A549 treated with AZD2906 at 1 μM for 4 hours (cell line): Measurements from ENCODE around the gene CACTIN. TPM values are rescaled to one million over a fixed set of nuclear protein-coding genes. Genes with fewer than 3 reads are reported as not detected.

Experiments used
- total RNA-seq: library from RNA; stranded (reverse); fragments of 200-300 nt; extraction: Qiagen RNA extraction; gene quantifications from 5 replicates; pipeline ENCODE4 v1.2.3, GENCODE V29; 2022

Gene CACTIN
- 11.5 to 18.5 TPM (median 17.9 TPM) in 5 replicates for total RNA-seq

DNA sequence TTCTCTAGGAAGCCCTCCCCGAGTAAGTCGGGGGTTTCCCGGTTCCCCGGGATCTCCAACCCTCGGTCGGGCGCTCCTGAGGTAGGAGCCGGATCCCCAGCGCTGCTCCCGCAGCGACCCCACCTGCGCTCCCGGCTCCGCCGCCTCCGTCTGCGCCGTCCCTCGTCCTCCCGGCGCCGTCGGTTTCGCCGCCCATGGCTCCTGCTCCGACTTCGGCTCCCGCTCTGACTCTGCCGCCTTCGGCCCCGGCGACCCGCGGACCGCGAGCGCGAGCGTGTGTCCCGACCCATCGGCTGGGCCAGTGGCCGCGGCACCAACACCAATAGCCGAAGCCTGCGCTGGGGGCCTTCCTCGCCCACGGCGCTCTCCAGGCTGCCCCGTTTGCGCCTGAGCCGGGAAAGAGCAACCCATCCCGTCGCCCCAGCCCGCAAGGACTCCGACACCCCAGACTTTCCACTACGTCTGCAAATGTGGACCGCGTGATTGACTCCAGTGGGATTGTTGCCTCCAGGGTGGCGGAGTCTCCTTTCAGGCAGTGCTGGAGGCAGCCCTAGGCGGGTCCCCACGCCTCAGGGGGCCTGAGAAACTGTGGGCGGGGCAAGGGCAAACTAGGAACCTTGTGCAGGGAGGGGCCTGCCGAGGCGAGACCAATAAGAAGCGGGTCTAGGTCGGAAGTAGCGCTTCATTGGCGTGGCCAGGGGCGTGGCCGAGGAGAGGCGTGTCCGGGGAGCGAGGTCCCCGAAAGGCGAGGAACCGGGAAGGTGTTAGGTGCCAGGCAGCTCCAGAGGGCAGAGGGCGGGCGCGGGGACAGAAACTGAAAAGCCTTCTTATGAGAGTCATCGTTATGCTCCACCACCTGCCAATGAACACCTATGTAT lies at the start of gene CACTIN:
TSS of gene CACTIN (minus strand) at position 318 of the 878 bp plus-strand sequence. CDS start at position 290, 28 bp downstream.

DNA sequence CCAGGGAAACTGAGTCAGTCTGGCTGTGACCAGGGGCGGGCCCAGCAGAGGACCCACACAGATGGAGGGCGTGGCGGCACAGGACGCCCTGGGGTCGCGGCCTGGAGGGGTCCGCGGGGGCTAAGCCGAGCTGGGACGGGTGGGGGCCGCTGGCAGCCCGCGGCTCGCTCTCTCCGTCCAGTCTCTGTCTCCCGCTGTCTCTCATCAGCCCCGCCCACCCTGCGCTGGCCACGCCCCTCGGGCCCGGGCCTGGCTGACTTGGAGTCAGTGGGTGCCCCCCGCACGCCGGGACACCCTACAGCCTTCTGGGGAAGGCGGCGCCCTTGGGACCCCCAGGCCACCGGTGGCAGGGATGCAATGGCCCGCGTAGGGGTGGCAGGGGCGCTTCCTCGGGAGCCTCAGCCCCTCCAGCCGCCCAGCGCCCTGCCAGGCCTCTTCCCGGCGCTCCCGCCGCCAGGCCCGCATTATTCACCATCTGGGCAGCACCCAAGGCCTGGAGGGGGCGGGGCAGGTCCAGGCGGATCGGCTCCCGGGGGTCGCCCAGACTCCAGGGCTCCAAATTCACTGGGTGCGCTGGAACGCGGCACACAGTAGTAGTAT lies 19.8 kb downstream of the CACTIN start, which contains the start of gene TBXA2R:
TSS of gene TBXA2R (minus strand) at position 186 of the 600 bp plus-strand sequence. CDS start 6,241 bp downstream, outside the sequence.

DNA sequence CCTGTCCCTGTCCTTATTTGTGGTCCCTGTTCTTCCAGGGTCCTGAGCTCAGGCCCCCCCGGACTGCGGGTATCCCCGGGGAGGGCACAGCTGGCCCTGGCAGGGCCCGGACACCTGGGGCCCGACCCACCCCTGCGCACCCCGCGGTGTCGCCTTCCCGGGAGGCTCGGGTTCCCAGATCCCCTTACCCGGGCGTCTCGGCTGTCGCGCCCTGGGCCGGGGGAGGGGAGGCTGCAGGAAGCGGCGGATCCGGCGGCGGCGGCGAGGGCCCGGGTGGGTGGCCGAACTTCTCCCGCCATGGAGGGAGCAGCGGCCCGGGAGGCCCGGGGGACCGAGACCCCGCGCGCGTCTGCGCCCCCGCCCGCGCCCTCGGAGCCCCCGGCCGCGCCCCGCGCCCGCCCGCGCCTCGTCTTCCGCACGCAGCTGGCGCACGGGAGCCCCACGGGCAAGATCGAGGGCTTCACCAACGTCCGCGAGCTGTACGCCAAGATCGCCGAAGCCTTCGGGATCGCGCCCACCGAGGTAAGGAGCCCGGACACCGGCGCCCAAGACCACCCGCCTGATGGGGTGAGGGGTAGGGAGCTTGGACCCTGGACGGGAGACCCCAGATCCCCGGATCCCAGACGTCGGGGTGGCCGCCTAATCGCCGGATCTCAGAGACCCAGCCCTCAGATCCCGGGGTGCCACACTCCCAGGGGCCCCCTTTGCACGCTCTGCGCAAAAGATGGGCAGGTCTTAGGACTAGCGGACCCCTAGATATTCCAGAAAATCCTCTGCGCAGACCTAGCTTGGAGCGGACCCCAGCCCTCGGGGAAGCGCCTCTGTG lies 41.1 kb downstream of the CACTIN start, which contains the start of gene GIPC3:
TSS of gene GIPC3 (plus strand) at position 178 of the 826 bp plus-strand sequence. CDS start at position 298, 120 bp downstream.

GRCh38 chr19:3572855-3573161 lies 53.8 kb downstream of the CACTIN start, which contains the start of gene HMG20B:
TSS of gene HMG20B (plus strand) at chr19:3572944. CDS start at chr19:3573310, 366 bp downstream.

Other genes with a start within 250 kb of the CACTIN start
- 0.80 to 1.1 TPM (median 0.97 TPM) in 5 replicates for gene SMIM24, start 146.3 kb downstream of the CACTIN start, total RNA-seq
- not detected in 5 replicates for gene SMIM44, start 143.3 kb downstream of the CACTIN start, total RNA-seq
- 11.8 to 19.7 TPM (median 18.2 TPM) in 5 replicates for gene DOHH, start 126.1 kb downstream of the CACTIN start, total RNA-seq
- 27.0 to 36.3 TPM (median 34.2 TPM) in 5 replicates for gene FZR1, start 120.5 kb downstream of the CACTIN start, total RNA-seq
- gene TEKTIP1, start 87.6 kb downstream of the CACTIN start, total RNA-seq = 0.16 to 0.21 TPM (median 0.20 TPM) in 3 of 5 replicates, not detected in the others
- gene MFSD12, start 69.2 kb downstream of the CACTIN start, total RNA-seq = 108 to 143 TPM (median 142 TPM) in 5 replicates
- 37.4 to 62.5 TPM (median 61.1 TPM) in 5 replicates for gene HMG20B, start 53.8 kb downstream of the CACTIN start, total RNA-seq
- 0.19 to 0.34 TPM (median 0.27 TPM) in 5 replicates for gene GIPC3, start 41.3 kb downstream of the CACTIN start, total RNA-seq
- 1.2 to 1.6 TPM (median 1.3 TPM) in 5 replicates for gene TBXA2R, start 19.9 kb downstream of the CACTIN start, total RNA-seq
- gene PIP5K1C, start 73.7 kb upstream of the CACTIN start, total RNA-seq = 9.9 to 14.3 TPM (median 12.7 TPM) in 5 replicates
- 0.25 to 0.59 TPM (median 0.37 TPM) in 5 replicates for gene TJP3, start 81.6 kb upstream of the CACTIN start, total RNA-seq
- 7.7 to 11.8 TPM (median 10.1 TPM) in 5 replicates for gene APBA3, start 134.9 kb upstream of the CACTIN start, total RNA-seq
- 60.9 to 76.7 TPM (median 62.8 TPM) in 5 replicates for gene MRPL54, start 135.9 kb upstream of the CACTIN start, total RNA-seq
- not detected in 5 replicates for gene RAX2, start 145.4 kb upstream of the CACTIN start, total RNA-seq
- gene MATK, start 159.6 kb upstream of the CACTIN start, total RNA-seq = 0.73 to 1.8 TPM (median 1.3 TPM) in 5 replicates
- 0.09 to 0.45 TPM (median 0.11 TPM) in 5 replicates for gene ZFR2, start 242.2 kb upstream of the CACTIN start, total RNA-seq